ENCODE results near the gene DNAJB6. TPM values are rescaled to one million over a fixed set of nuclear protein-coding genes. Genes with fewer than 3 reads are reported as not detected.

Gene DNAJB6
- total RNA-seq, 1 donor from 2014 or later, result 172 TPM

GRCh38 chr7:157335236-157335635, 1.6 kb upstream of the DNAJB6 start:
- no peaks in the 10 kb centered on the region for H3K4me1 ChIP-seq
- H3K9me3 Mint-ChIP-seq, result no peaks in the 10 kb centered on the region
- H3K9me3 ChIP-seq (ENCODE audit: low read depth), result no peaks in the 10 kb centered on the region
- H3K4me3 Mint-ChIP-seq, result peak overlapping the region; percentile 98
- no peak overlapping the region for H2AFZ ChIP-seq (replicated peaks)
- no peak overlapping the region for H3K9ac ChIP-seq
- H3K36me3 ChIP-seq, result no peaks in the 10 kb centered on the region
- peaks cover 33% of the 10 kb centered on the region for H3K79me2 ChIP-seq (ENCODE audit: low read depth)
- peaks cover 13% of the 10 kb centered on the region for H3K36me3 Mint-ChIP-seq
- peaks cover 3% of the 10 kb centered on the region for H3K27me3 Mint-ChIP-seq (ENCODE audit: insufficient read depth, low read depth)
- H3K4me2 ChIP-seq, result no peak overlapping the region
- H3K27ac ChIP-seq, result no peak overlapping the region
- DNase-seq (ENCODE audit: low spot score), result no peak
- peaks cover 29% of the 10 kb centered on the region for H4K20me1 ChIP-seq (ENCODE audit: low read depth)
- TF ChIP-seq EZH2phosphoT487 (IDR thresholded peaks at IDR 0.05), result no peak
- TF ChIP-seq EZH2 (IDR thresholded peaks at IDR 0.05), result no peak
- TF ChIP-seq CTCF (IDR thresholded peaks at IDR 0.05), result no peak
- peaks cover 11% of the 10 kb centered on the region for H3K27me3 ChIP-seq
- H3K27ac Mint-ChIP-seq, result no peak overlapping the region
- peaks cover 25% of the 10 kb centered on the region for H3K4me1 Mint-ChIP-seq
- no peak overlapping the region for H3K4me3 ChIP-seq
- peaks cover 24% of the 10 kb centered on the region for H3F3A ChIP-seq (ENCODE audit: low read depth)

DNA sequence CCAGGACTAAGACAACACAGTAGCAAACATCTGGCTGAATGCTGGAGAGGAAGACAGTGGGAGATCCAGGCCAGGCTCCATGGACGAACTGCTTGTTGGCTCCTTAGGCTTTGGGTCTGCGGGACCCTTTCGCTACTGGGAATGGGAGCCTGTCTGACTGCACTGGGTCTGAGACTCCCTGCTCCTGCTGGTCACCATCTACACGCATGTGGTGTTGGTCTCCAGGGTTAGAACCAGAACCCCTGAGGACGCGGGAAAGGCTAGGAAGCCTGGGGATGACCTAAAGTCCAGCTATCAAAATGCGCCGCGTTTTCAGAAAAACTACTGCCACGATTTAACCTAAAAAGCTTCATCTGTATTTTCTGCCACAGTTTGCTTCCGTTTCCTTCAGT, 817 bp upstream of the DNAJB6 start:
- peaks cover 41% of the 10 kb centered on the region for H3K79me2 ChIP-seq (ENCODE audit: low read depth)
- peak overlapping the region; percentile 98 for H3K4me3 Mint-ChIP-seq

DNA sequence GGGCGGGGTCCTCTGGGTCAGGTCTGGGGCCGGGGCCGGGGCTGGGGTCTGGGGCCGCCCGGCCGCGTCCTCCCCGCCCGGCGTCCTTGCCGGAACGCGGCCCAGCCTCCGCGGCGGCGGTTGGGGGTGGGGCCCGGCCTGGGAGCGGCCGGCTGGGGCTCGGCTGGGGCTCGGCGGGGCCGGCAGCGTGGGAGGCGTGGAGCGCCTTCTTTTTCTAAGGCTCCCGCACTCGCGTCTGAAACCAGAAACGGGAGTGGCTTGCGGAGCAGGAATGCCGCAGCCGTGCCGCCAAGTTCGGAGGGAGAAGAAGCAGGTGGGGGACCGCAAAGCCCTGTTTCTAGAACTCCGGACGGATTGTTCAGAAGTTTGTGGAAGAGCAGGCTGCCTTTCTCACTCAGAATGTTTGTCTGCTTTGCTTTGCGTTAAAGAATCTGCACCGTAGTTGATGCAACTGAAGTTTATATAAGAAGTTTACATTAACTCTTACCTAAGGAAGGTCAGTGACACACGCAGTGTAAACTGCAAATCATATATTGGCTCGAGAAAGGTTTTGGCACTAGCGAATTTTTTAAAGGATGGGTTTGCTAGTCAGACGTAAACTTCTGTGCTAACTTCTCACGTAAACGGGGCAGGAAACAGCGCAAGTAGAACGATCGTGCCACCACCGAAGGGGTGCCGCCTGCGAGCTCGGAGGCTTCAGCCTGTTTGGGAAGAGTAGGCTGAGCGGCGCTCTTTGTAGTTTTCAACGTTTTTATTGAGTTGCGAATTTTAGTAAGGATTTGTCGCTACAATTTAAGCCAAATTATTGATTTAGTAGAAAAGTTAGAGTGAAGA, 729 bp downstream of the DNAJB6 start:
- Histone ChIP-seq H3K9me3 (ENCODE audit: low read depth) (no peaks in the 10 kb centered on the region), H3K4me2 (peak overlapping the region; percentile 95), H3K4me3 (peak overlapping the region; percentile 87), H3K36me3 (no peaks in the 10 kb centered on the region), H3K27me3 (peaks cover 11% of the 10 kb centered on the region), H4K20me1 (ENCODE audit: low read depth) (peaks cover 52% of the 10 kb centered on the region), H3K27ac (peak overlapping the region; percentile 84), H3K79me2 (ENCODE audit: low read depth) (peaks cover 56% of the 10 kb centered on the region), H3K9ac (peak overlapping the region; percentile 81), H2AFZ (replicated peaks) (no peak overlapping the region), H3K4me1 (no peaks in the 10 kb centered on the region), H3F3A (ENCODE audit: low read depth) (peaks cover 24% of the 10 kb centered on the region)
- TF ChIP-seq EZH2phosphoT487 (IDR thresholded peaks at IDR 0.05) (no peak), EZH2 (IDR thresholded peaks at IDR 0.05) (no peak), CTCF (IDR thresholded peaks at IDR 0.05) (no peak)
- Mint-ChIP-seq H3K36me3 (peaks cover 14% of the 10 kb centered on the region), H3K27me3 (ENCODE audit: insufficient read depth, low read depth) (peaks cover 6% of the 10 kb centered on the region), H3K4me1 (peaks cover 26% of the 10 kb centered on the region), H3K9me3 (no peaks in the 10 kb centered on the region), H3K27ac (peak overlapping the region; percentile 81), H3K4me3 (peak overlapping the region; percentile 90)
- peak; percentile 74 for DNase-seq (ENCODE audit: low spot score)

More for the DNA sequence above, 817 bp upstream of the DNAJB6 start:
- no peaks in the 10 kb centered on the region for H3K9me3 Mint-ChIP-seq
- H3K27ac ChIP-seq, result no peak overlapping the region
- peak overlapping the region; percentile 87 for H3K4me3 ChIP-seq
- H3K27me3 Mint-ChIP-seq (ENCODE audit: insufficient read depth, low read depth), result peaks cover 6% of the 10 kb centered on the region
- peak overlapping the region; percentile 78 for H2AFZ ChIP-seq (replicated peaks)
- peaks cover 26% of the 10 kb centered on the region for H3K4me1 Mint-ChIP-seq
- H3K9me3 ChIP-seq (ENCODE audit: low read depth), result no peaks in the 10 kb centered on the region
- no peak for DNase-seq (ENCODE audit: low spot score)
- H3F3A ChIP-seq (ENCODE audit: low read depth), result peaks cover 24% of the 10 kb centered on the region
- H4K20me1 ChIP-seq (ENCODE audit: low read depth), result peaks cover 37% of the 10 kb centered on the region
- peaks cover 11% of the 10 kb centered on the region for H3K27me3 ChIP-seq
- no peaks in the 10 kb centered on the region for H3K36me3 ChIP-seq
- H3K4me1 ChIP-seq, result no peaks in the 10 kb centered on the region
- peak overlapping the region; percentile 66 for H3K27ac Mint-ChIP-seq
- TF ChIP-seq EZH2phosphoT487 (IDR thresholded peaks at IDR 0.05) (no peak), EZH2 (IDR thresholded peaks at IDR 0.05) (no peak), CTCF (IDR thresholded peaks at IDR 0.05) (no peak)
- peak overlapping the region; percentile 95 for H3K4me2 ChIP-seq
- no peak overlapping the region for H3K9ac ChIP-seq
- peaks cover 13% of the 10 kb centered on the region for H3K36me3 Mint-ChIP-seq

Measured in neural progenitor cell (in vitro differentiated cells).